Panc1 (cell line): Measurements from ENCODE around the gene CDS2. TPM values are rescaled to one million over a fixed set of nuclear protein-coding genes. Genes with fewer than 3 reads are reported as not detected.

Source experiments
- ATAC-seq: fragments of 200-7000 bp; cut with Tn5 transposase; 2 replicates; pipeline ENCODE4 v1.9.1; 2020; ENCODE audit warnings: mild to moderate bottlenecking, moderate library complexity
- BruUV-seq: library from RNA; stranded (reverse); fragments of 400-500 nt; replicated peaks from 2 replicates; lab custom pipeline; 2021; lab: Mats Ljungman, UMichigan
- CTCF ChIA-PET: fragments of 300-600 bp; sonication (Branson Sonifier 250); formaldehyde crosslinking; loops from one replicate; lab custom pipeline; 2022; ENCODE audit warnings: antibody characterized with exemption; lab: Charles Lee
- POLR2A ChIA-PET: fragments of 300-600 bp; sonication (Branson Sonifier 250); formaldehyde crosslinking; loops from one replicate; lab custom pipeline; 2022; ENCODE audit warnings: antibody characterized with exemption; lab: Charles Lee
- DNase-seq: peaks from one replicate; pipeline ENCODE4 v3.0.0-alpha.2; 2010; ENCODE audit warnings: low read depth, low spot score
- H3K27ac ChIP-seq: 2 replicates; pipeline ENCODE4 v1.5.1; 2011; ENCODE audit warnings: mild to moderate bottlenecking, low read length, inconsistent platforms
- H3K27me3 ChIP-seq: fragments of 200-500 bp; sonication (Bioruptor generic); 2 replicates; pipeline ENCODE4 v1.6.0; 2014; ENCODE audit warnings: low read length, inconsistent platforms; ENCODE audit not compliant: control insufficient read depth, insufficient read depth
- H3K36me3 ChIP-seq: fragments of 200-500 bp; sonication (Bioruptor generic); 2 replicates; pipeline ENCODE4 v1.5.1; 2014; ENCODE audit warnings: inconsistent platforms, mild to moderate bottlenecking, low read length, moderate library complexity; ENCODE audit not compliant: control insufficient read depth, insufficient read depth
- H3K4me1 ChIP-seq: 2 replicates; pipeline ENCODE4 v1.5.1; 2011; ENCODE audit warnings: inconsistent platforms, mild to moderate bottlenecking, low read length, moderate library complexity; ENCODE audit not compliant: control insufficient read depth, insufficient read depth
- H3K4me3 ChIP-seq, 2 experiments: 2 replicates each; pipeline ENCODE4 v1.5.1; 2011 to 2012; ENCODE audit warnings: low read depth in 2 of 2, low read length in 2 of 2, mild to moderate bottlenecking in 2 of 2, inconsistent platforms in 1 of 2, moderate library complexity in 1 of 2
- H3K9me3 ChIP-seq: fragments of 200-500 bp; sonication (Bioruptor generic); 2 replicates; pipeline ENCODE4 v1.5.1; 2014; ENCODE audit warnings: low read depth, mild to moderate bottlenecking, inconsistent platforms, low read length, moderate library complexity; ENCODE audit not compliant: control insufficient read depth, insufficient read depth
- POLR2AphosphoS5 ChIP-seq: IDR thresholded peaks from 2 replicates; pipeline ENCODE4 v1.6.1; 2012; ENCODE audit warnings: mild to moderate bottlenecking, low read depth, low read length, moderate library complexity
- SIN3A ChIP-seq: IDR thresholded peaks from 2 replicates; pipeline ENCODE4 v1.6.1; 2012; ENCODE audit warnings: low read depth, mild to moderate bottlenecking, low read length, moderate library complexity, borderline replicate concordance; ENCODE audit not compliant: insufficient read depth
- TCF7L2 ChIP-seq: IDR thresholded peaks from 2 replicates; pipeline ENCODE4 v1.6.1; 2011; ENCODE audit warnings: mild to moderate bottlenecking, low read depth, low read length, inconsistent platforms
- in situ Hi-C: cut with HindIII; loops from 2 replicates; pipeline ENCODE4 v1.10.0; 2016; ENCODE audit warnings: low sequenced_read_pairs, low pct_unique_long_range_greater_than_20kb
- intact Hi-C: fragments of 100-400 bp; cut with micrococcal nuclease; formaldehyde crosslinking; loops from one replicate; pipeline ENCODE4 v1.10.0; 2022; ENCODE audit not compliant: unreplicated experiment
- total RNA-seq: library from RNA; stranded (reverse); gene quantifications from one replicate; pipeline ENCODE4 v1.2.1, GENCODE V29; 2021; ENCODE audit not compliant: unreplicated experiment
- TF ChIP-seq, protein P1 (sequence below), 2 experiments: IDR thresholded peaks; 2 replicates each; pipeline ENCODE4 v1.6.1; 2011 to 2012; ENCODE audit warnings: low read depth in 2 of 2, control low read depth in 1 of 2, low read length in 1 of 2, mild to moderate bottlenecking in 1 of 2, moderate library complexity in 1 of 2; ENCODE audit not compliant: insufficient read depth in 1 of 2
- TF ChIP-seq, protein P2 (sequence below): fragments of 450-650 bp; IDR thresholded peaks from 2 replicates; pipeline ENCODE4 v1.5.1; 2017; ENCODE audit warnings: mild to moderate bottlenecking

CDS2 gene
- total RNA-seq, 1 experiment from 2014 or later = 54.0 TPM

DNA sequence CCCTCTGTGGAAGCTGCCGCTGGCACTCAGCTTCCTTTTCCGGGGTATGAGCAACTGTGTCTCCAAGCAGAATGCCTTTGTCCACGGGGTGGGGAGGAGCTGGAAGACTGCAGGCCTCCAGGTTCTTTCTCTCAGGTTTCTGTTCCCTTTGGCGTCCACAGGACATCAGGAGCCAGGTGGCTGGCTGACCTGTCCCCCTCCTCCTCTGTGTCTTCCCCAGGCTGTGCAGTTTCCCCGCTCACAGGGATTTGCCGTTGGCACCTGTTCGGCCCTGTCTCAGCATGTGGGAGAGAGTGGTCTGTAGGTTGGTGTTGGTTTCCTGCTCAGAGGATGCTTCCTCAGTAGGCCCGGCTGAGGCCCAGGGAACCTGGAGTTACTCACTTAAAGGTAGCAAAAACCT, 43.5 kb downstream of the CDS2 start:
- no peak for ATAC-seq
- Histone ChIP-seq H3K27me3 (no peaks in the 10 kb centered on the region), H3K4me3 (no peak overlapping the region), H3K9me3 (no peaks in the 10 kb centered on the region), H3K27ac (no peak overlapping the region), H3K36me3 (no peaks in the 10 kb centered on the region), H3K4me1 (peaks cover 3% of the 10 kb centered on the region; the same call in 1 of the 2 replicates)
- POLR2A ChIA-PET = no interaction called here
- no peak for DNase-seq
- CTCF ChIA-PET = no interaction called here
- intact Hi-C loops (no loop called here), in situ Hi-C loops (no loop called here)
- no TSS peak for BruUV-seq
- TF ChIP-seq TCF7L2 (no peak), POLR2AphosphoS5 (no peak), SIN3A (no peak)
- TF ChIP-seq, protein P1, sequence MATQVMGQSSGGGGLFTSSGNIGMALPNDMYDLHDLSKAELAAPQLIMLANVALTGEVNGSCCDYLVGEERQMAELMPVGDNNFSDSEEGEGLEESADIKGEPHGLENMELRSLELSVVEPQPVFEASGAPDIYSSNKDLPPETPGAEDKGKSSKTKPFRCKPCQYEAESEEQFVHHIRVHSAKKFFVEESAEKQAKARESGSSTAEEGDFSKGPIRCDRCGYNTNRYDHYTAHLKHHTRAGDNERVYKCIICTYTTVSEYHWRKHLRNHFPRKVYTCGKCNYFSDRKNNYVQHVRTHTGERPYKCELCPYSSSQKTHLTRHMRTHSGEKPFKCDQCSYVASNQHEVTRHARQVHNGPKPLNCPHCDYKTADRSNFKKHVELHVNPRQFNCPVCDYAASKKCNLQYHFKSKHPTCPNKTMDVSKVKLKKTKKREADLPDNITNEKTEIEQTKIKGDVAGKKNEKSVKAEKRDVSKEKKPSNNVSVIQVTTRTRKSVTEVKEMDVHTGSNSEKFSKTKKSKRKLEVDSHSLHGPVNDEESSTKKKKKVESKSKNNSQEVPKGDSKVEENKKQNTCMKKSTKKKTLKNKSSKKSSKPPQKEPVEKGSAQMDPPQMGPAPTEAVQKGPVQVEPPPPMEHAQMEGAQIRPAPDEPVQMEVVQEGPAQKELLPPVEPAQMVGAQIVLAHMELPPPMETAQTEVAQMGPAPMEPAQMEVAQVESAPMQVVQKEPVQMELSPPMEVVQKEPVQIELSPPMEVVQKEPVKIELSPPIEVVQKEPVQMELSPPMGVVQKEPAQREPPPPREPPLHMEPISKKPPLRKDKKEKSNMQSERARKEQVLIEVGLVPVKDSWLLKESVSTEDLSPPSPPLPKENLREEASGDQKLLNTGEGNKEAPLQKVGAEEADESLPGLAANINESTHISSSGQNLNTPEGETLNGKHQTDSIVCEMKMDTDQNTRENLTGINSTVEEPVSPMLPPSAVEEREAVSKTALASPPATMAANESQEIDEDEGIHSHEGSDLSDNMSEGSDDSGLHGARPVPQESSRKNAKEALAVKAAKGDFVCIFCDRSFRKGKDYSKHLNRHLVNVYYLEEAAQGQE (IDR thresholded peaks at IDR 0.05; ENCODE audit: insufficient read depth in 1 of 2, low read depth in 2 of 2, low read length in 1 of 2) = no peak
- TF ChIP-seq, protein P2, sequence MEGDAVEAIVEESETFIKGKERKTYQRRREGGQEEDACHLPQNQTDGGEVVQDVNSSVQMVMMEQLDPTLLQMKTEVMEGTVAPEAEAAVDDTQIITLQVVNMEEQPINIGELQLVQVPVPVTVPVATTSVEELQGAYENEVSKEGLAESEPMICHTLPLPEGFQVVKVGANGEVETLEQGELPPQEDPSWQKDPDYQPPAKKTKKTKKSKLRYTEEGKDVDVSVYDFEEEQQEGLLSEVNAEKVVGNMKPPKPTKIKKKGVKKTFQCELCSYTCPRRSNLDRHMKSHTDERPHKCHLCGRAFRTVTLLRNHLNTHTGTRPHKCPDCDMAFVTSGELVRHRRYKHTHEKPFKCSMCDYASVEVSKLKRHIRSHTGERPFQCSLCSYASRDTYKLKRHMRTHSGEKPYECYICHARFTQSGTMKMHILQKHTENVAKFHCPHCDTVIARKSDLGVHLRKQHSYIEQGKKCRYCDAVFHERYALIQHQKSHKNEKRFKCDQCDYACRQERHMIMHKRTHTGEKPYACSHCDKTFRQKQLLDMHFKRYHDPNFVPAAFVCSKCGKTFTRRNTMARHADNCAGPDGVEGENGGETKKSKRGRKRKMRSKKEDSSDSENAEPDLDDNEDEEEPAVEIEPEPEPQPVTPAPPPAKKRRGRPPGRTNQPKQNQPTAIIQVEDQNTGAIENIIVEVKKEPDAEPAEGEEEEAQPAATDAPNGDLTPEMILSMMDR = no peak

DNA sequence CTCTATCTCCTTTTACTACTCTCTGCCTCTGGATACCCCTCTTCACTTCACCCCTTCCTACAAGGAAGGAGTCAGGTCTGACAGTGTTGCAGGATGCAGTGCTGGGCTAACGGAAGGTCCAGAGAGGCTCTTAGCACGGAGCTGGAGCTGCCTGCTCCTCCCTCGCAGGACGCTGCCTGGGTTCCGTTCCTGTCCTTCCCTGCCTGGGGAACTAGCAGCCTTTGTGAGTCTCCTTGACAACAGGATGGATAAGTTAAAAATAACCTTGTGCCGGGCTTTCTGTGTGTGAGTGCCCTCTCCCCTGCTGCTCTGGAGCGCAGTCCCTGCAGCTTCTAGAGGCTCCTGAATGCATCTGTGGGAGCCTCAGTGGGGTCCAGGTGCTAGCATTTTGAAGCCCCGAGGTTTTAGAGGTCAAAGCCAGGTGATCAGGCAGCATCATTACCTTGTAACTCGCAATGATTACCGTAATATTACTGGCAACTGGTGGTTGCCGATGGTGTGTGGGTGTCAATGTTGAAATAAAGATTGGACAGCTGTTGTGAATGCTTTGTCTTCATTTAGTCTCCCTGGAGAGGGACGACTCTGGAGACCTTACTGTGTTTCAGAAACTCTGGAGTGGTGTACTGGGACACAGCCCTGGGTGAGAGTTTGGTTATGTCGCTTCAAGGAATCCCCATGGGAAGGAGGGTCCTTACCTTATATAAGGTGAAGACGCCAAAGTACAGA, 44.4 kb downstream of the CDS2 start:
- no TSS peak for BruUV-seq
- no peak for DNase-seq
- ChIA-PET POLR2A (interaction anchor here (0.6 kb wide), 1 partner anchor 249 kb away, joined by 4 read pairs; no protein-coding TSS in a partner anchor), CTCF (no interaction called here)
- intact Hi-C loops = no loop called here
- H3K9me3 ChIP-seq = no peaks in the 10 kb centered on the region
- in situ Hi-C loops = no loop called here
- peaks cover 3% of the 10 kb centered on the region; the same call in 1 of the 2 replicates for H3K4me1 ChIP-seq
- TF ChIP-seq, protein P1 (IDR thresholded peaks at IDR 0.05; ENCODE audit: insufficient read depth in 1 of 2, low read depth in 2 of 2, low read length in 1 of 2) = no peak
- TF ChIP-seq, protein P2 = no peak
- no peak for TF ChIP-seq POLR2AphosphoS5
- TF ChIP-seq TCF7L2 = no peak
- no peak for TF ChIP-seq SIN3A
- no peaks in the 10 kb centered on the region for H3K36me3 ChIP-seq
- H3K27ac ChIP-seq = no peak overlapping the region
- no peak for ATAC-seq
- no peaks in the 10 kb centered on the region for H3K27me3 ChIP-seq
- no peak overlapping the region for H3K4me3 ChIP-seq
